Activated CD8-positive, alpha-beta memory T cell treated with anti-CD3 and anti-CD28 coated beads for 36 hours (primary cell): ENCODE results near the gene BICC1. TPM values are rescaled to one million over a fixed set of nuclear protein-coding genes. Genes with fewer than 3 reads are reported as not detected.

ENCODE experiments used
- CTCF ChIA-PET: fragments of 350-600 bp; sonication (Branson Sonifier 250); formaldehyde crosslinking; loops from one replicate; lab custom pipeline; 2021; ENCODE audit warnings: antibody characterized with exemption; lab: Charles Lee
- POLR2A ChIA-PET: fragments of 350-600 bp; sonication (Branson Sonifier 250); formaldehyde crosslinking; loops from one replicate; lab custom pipeline; 2021; ENCODE audit warnings: antibody characterized with exemption; lab: Charles Lee
- total RNA-seq, 2 experiments: library from RNA; stranded (reverse); gene quantifications; one replicate each; pipeline ENCODE4 v1.2.3, GENCODE V29; 2021

The BICC1 gene
- total RNA-seq, 2 experiments from 2014 or later: not detected

DNA sequence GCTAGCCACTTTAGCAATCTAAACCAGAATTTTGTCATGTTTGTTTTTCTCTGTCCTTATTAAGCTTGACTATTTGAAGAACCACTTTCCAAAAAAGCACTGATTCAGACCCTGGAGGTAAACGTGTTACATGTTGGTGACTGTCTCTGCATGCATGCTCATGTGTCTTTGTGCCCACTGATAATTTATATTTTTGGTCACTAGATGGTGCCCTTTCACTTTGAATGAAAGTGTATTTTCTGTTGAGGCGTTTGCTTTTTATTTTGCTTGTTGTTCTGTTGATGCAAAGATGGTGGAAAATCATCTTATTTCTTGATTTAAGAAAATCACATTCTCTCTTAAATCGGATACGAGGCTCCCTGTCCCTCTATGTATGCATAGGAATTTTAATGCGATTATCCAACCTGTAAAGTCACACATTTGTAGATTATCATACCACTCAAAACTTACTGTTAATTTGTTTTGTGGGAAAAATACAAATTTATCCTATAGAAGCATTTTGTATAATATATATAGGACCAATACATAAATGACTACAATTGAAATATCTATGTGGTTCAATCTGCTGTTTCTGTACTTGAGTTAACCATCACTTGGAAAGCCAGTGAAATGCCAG lies 269.3 kb downstream of the BICC1 start:
- CTCF ChIA-PET: interaction anchor here (0.7 kb wide), 1 partner anchor 993 kb away, joined by 3 read pairs; no protein-coding TSS in a partner anchor
- POLR2A ChIA-PET: no interaction called here

DNA sequence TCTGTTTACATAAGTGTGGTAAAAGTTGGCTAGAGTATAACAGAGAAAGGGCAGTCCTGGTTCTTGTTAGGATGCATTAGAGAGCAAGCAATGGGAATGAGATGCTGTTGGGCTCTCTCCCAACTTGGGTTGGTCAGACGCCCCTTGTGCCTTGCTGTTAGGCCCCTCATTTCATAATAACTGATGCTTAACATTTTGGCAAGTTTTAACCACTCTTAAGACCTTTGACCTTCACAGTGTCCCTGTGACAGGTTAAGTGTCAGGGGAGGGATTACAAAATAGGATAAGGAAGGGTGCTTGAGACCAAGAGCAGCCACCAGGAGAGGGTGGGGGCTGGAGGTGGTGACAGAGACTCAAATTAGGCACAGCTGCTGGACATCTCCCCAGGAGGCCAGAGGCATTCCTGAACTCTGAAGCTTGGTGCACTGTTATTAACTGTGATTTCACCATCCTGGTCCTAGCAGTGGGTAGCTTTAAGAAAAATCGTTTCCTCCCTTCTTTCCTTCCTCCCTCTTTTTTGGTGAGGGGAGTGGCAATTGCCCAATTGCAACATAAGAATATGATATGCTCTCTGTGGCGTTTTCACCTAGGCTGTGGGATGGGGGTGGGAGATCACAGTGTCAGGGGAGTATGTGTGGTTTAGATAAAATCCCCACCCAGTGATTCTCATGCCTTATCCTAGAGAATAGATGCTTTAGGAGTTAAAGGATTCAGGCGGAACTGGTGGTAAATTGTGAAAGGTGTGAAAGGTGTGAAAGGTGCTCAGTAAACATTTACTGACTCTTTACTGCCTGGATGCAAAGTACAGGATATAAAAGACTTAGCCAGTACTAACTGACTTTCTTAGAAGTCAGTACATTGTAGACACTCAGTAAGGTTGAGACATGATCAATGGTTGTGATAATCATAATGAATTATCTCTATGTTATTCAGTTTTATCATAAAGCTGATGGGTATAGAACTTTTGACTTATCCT lies 270.5 kb downstream of the BICC1 start:
- ChIA-PET CTCF (no interaction called here), POLR2A (no interaction called here)

DNA sequence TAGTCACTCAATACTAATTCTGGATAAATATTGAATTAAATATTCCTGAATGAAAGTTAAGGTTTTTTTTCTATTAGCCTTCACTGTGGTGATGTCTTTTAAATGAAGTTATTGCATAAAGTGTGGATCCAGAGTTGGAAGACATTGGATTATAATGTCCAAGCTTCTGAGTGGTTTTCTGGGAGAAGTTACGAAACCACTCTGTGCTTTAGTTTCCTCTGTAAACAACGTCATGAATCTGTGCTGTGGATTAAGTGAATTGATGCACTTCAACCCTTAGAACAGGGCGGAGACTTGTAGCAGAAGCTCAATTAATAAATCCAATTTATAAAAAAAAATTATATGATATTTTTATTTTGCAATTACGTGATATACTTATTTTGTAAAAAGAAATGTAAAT lies 271.7 kb downstream of the BICC1 start:
- ChIA-PET POLR2A (no interaction called here), CTCF (no interaction called here)

- POLR2A ChIA-PET: no interaction called here
- CTCF ChIA-PET: no interaction called here
These were observed 272.7 kb downstream of the BICC1 start for GRCh38 chr10:58785354-58785753.

- POLR2A ChIA-PET: no interaction called here
- CTCF ChIA-PET: no interaction called here
These were observed 278.5 kb downstream of the BICC1 start for GRCh38 chr10:58791137-58791536.

GRCh38 chr10:58795560-58795959 lies 282.9 kb downstream of the BICC1 start:
- POLR2A ChIA-PET: no interaction called here
- CTCF ChIA-PET: no interaction called here

GRCh38 chr10:58796242-58796641 lies 283.6 kb downstream of the BICC1 start:
- ChIA-PET CTCF (no interaction called here), POLR2A (no interaction called here)

DNA sequence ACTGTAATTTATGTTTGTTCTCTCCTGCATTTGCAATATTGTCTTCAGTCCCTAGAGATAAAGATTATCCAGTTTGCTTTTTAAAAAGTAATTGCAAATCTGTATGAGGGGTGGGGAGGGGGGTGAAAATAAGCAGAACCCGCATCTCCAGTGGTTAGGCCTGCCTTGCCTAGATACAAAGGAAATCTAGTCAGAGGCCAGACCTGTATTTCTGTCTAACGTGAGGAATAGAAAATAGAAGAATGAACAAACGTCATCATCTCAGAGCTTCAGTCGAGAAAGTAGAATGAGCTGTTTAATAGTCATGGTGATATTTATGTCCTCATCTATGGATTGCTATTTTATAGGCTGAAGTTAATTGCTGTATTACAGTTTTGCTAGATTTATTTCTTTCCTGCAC lies 284.2 kb downstream of the BICC1 start:
- ChIA-PET POLR2A (no interaction called here), CTCF (no interaction called here)

DNA sequence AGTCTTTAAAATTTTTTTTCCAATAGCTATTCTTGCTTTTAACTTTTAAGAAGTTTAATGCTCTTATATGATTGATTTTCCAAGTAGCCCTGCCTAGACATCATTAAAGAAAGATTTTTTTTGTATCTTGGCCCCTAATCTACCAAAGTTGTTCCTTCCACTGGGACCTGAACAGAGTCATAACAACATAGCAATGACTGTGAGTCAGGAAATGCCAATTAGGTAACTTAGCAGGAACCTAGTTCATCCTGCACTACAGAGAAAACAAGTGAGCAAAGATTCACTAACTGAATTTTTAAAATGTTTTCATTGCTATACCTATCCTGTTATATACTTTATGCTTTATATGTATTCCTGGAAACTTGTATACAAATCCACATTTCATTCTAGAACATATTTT lies 284.7 kb downstream of the BICC1 start:
- POLR2A ChIA-PET: no interaction called here

DNA sequence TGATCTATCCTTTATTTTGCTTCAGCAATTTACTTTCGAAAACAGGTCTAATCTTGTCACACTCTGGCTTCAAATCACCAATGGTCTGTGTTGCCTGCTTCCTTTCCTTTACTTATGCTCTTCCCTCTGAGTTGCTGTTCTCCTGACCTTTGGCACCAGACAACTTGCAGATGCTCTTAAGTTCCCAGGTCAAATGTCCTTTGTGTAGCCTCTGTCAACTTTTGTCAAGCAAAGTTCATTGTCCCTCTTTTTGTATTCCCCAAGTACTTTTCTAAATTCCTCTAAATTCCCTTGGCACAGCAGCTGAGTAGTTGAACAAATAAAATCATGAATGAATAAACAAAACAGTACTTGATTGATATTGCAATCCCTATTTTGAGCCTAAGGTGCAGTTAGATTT lies 289.4 kb downstream of the BICC1 start:
- CTCF ChIA-PET: no interaction called here
- POLR2A ChIA-PET: no interaction called here

More for the DNA sequence above, 284.7 kb downstream of the BICC1 start:
- CTCF ChIA-PET: no interaction called here

GRCh38 chr10:58806323-58806722 lies 293.7 kb downstream of the BICC1 start:
- POLR2A ChIA-PET: no interaction called here

GRCh38 chr10:58806970-58807628 lies 294.4 kb downstream of the BICC1 start:
- ChIA-PET POLR2A (no interaction called here), CTCF (no interaction called here)

More at GRCh38 chr10:58806323-58806722, 293.7 kb downstream of the BICC1 start:
- CTCF ChIA-PET: no interaction called here

DNA sequence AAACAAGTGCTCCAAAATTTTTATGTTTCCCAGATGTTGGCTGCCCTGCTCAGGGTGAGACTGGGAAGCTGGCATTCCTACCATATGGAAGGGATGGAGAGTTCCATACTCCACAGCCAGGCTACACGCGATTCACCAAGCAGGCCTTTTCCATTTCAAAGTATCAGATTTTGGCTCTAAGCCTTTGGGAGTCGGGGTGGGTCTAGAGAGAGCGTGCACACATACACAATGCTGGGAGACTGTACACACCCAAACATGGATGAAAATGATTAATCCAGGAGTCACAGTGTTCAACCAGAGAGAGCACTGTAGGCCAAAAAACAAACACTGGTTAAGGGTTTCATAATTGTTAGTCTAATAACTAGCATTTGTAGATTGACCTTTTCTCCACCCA lies 295.0 kb downstream of the BICC1 start:
- ChIA-PET POLR2A (no interaction called here), CTCF (no interaction called here)

DNA sequence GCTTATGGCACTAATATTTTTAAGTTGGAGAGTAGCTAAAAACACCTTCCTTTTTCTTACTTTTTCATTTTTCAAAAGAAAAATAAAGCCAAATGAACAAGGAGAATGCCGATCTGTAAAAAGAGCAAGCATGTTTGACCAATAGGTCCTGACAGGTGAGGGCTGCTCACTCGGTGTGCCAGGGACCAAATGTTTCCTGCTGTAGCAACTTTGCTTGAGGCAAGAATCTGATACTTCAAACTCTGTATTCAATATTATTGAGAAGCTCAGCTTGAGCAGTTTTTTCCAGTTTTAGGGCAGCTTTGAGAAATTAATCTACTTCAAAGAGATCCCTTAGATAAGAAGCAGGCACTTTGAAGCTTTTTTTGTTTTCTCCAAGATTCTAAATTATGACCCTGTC lies 298.1 kb downstream of the BICC1 start:
- ChIA-PET POLR2A (interaction anchor here (0.6 kb wide), 1 partner anchor 60 kb away, joined by 3 read pairs; no protein-coding TSS in a partner anchor), CTCF (no interaction called here)

DNA sequence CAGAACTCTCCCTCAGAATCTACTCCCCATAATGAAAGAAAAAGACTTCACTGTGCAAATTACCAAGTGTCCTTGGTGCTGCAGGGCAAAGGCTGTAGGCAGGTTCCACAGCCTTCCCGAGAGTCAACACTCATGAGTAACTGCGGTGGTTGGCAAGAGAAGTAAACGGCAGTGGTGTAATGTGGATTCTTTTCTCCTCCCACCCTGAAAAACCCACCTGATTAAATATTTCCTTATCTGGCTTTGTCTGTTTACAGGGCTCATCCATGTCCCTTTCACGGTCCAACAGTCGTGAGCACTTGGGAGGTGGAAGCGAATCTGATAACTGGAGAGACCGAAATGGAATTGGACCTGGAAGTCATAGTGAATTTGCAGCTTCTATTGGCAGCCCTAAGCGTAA lies 300.9 kb downstream of the BICC1 start:
- CTCF ChIA-PET: no interaction called here
- POLR2A ChIA-PET: no interaction called here

- POLR2A ChIA-PET: no interaction called here
- CTCF ChIA-PET: no interaction called here
These were observed 304.7 kb downstream of the BICC1 start for GRCh38 chr10:58817201-58817846.

DNA sequence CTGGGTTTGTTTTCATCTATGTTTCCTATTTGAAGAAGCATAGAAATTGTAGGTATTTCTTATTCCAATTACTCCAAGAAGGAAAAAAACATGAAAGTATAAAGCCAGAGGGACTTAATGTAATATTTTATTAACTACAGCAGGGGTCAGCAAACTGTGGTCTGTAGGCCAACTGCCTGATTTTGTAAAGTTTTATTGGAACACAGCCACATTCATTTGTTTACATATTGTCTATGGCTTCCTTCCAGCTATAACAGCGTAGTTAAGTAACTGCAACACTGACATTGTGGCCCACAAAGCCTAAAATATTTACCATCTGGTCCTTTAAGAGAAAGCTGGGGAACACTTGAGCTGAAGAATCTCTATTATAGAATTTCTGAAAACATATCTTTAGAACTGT lies 306.2 kb downstream of the BICC1 start:
- POLR2A ChIA-PET: no interaction called here
- CTCF ChIA-PET: no interaction called here

GRCh38 chr10:58820386-58820785 lies 307.7 kb downstream of the BICC1 start:
- CTCF ChIA-PET: no interaction called here
- POLR2A ChIA-PET: no interaction called here

- CTCF ChIA-PET: no interaction called here
- POLR2A ChIA-PET: no interaction called here
These were observed 308.4 kb downstream of the BICC1 start for GRCh38 chr10:58820861-58821751.
